ENCODE data around the gene ACVRL1. TPM values are rescaled to one million over a fixed set of nuclear protein-coding genes. Genes with fewer than 3 reads are reported as not detected.

ACVRL1 gene
- total RNA-seq, 1 experiment from 2014 or later: not detected

- DNase-seq (ENCODE audit: low read depth): no peak
Measured at GRCh38 chr12:51942056-51942455, 34.8 kb downstream of the ACVRL1 start.

GRCh38 chr12:51942501-51943000, 35.2 kb downstream of the ACVRL1 start:
- DNase-seq (ENCODE audit: low read depth): no peak

DNA sequence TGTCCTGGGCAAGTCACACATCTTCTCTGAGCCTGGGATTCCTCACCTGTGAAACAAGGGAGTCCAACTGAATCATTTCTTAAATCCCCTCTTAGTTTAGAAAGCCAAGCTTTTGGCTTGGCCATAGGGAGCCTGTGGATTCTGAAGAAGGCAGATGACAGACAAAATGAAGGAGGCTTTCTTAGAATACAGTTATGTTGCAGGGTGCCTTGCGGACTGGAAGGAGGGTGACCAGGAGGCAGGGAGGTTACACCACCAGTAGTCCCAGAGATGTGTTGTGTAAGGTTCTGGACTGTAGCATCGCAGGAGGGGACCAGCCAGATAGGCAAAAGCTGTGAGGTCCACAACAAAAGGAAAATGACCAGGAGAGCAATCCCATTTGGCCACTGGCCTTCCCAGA, 36.0 kb downstream of the ACVRL1 start:
- DNase-seq (ENCODE audit: low read depth): no peak

GRCh38 chr12:51944608-51945233, 37.4 kb downstream of the ACVRL1 start:
- no peak for DNase-seq (ENCODE audit: low read depth)

- no peak for DNase-seq (ENCODE audit: low read depth)
Measured at GRCh38 chr12:51947246-51947996, 40.1 kb downstream of the ACVRL1 start.

GRCh38 chr12:51948066-51948465, 40.8 kb downstream of the ACVRL1 start:
- no peak for DNase-seq (ENCODE audit: low read depth)

DNA sequence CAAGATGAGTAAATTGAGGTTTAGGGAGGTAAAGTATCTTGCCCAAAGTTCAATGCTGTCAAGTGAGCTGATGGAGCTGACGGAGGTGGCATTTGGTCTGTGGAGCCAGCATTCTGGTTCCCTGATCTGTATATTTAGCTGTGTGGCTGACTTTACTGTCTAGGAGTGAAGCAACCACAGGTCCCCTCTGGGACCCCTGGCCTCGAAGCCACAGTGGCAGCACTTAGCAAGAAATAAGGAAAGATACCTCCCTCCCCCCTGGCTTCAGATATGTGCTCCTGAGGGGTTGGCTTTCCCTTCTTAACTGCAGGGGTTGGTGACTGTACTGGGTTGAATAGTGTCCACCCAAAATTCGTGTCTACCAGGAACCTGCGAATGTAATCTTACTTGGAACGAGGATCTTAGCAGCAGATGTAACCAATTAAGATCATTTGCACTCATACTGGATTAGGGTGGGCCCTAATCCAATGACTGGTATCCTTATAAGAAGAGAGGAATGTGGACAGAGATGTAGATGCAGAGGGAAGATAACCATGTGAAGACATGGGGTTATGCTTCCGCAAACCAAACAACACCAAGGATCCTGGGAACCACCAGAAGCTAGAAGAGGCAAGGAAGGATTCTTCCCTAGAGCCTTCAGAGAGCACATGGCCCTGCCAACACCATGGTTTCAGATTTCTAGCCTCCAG, 42.2 kb downstream of the ACVRL1 start:
- DNase-seq (ENCODE audit: low read depth): no peak

GRCh38 chr12:51950682-51951198, 43.4 kb downstream of the ACVRL1 start:
- DNase-seq (ENCODE audit: low read depth): no peak

- DNase-seq (ENCODE audit: low read depth): peak; percentile 83
Measured at GRCh38 chr12:51951199-51951842, 44.0 kb downstream of the ACVRL1 start, which contains the start of gene ACVR1B. TSS of gene ACVR1B (plus strand) at chr12:51951699. CDS start at chr12:51951744, 45 bp downstream.

DNA sequence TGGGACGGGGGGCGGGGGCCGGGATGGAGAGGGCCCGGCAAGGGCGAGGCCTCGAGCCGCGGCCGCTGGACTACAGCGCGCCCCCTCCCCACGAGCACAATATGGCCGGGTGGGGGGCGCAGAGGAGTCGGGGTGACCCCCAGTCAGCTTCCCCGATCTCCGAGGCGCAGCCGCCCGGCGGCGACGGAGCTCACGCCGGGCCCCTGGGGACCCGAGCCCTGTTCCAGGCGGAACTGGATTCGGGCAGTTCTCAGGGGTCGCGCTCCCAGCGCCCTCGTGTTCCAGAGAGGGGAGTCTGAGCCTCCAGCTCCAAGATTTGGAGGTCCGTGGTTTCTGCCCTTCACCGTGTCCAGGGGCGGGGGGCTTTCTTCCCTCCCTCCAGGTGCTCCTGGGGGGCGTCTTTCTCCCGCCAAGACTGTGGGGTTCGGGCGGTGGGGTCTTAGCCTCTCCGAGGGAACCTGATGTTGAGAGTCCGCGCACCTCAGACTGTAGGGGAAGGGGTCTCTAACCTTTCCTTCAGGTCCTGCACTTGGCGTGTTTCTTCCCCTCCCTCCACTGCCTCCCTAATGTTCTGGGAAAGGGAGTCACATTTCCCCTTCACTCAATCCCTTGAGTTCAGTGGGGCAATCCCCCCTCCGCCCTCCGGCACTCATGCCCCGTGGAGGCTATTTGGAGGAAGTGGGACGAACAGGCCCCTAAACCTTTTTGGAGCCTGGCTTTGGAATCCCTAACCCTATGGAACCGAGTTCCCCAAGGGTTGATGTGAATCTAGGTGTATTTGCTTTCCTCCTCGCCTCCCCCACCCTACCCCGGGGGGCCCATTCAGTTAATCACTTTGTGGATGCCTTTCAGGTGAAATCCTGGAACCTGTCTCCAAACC, 44.8 kb downstream of the ACVRL1 start:
- DNase-seq (ENCODE audit: low read depth): no peak

GRCh38 chr12:51953089-51953488, 45.8 kb downstream of the ACVRL1 start:
- no peak for DNase-seq (ENCODE audit: low read depth)

- no peak for DNase-seq (ENCODE audit: low read depth)
Measured at GRCh38 chr12:51953864-51954263, 46.6 kb downstream of the ACVRL1 start.

GRCh38 chr12:51954561-51955361, 47.5 kb downstream of the ACVRL1 start:
- no peak for DNase-seq (ENCODE audit: low read depth)

DNA sequence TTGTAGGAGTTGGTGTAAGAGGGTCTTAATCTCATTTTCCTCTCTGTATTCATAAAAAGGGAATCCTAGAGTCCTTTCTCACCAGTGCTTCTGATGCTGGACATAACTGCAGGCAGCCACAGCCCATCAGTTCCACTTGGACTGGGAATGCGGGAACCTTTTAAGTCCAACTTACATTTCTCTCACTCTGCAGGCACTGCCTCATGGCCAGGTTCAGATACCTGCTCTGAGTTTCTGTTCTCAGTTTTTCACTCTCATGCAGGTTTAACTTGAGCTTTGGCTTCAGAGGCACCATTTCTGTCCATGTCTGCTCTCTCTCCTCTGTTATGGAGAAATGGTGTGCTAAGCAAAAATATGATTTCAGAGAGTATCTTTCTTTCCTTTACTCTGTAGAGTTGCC, 48.4 kb downstream of the ACVRL1 start:
- DNase-seq (ENCODE audit: low read depth): no peak

GRCh38 chr12:51958542-51958941, 51.2 kb downstream of the ACVRL1 start:
- DNase-seq (ENCODE audit: low read depth): no peak

GRCh38 chr12:51959211-51959610, 51.9 kb downstream of the ACVRL1 start:
- DNase-seq (ENCODE audit: low read depth): no peak

GRCh38 chr12:51959921-51960320, 52.6 kb downstream of the ACVRL1 start:
- no peak for DNase-seq (ENCODE audit: low read depth)

DNA sequence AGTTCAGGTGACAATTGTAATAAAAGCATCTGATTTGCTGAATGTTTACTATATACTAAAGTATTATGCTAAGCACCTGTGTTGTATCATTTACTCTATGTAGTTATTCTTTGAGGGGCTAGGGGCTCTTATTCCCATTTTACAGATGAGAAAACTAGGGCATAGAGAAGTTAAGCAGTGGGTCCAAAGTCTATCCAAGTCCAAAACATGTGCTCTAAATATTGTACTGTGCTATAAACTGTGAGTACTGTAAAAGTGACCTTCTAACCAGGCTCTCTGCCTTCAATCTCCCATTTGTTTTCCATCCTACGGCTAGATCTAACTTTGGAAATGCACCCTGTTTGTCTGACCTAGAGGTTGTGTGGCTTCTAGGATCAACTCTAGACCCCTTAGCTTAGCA, 53.2 kb downstream of the ACVRL1 start:
- DNase-seq (ENCODE audit: low read depth): no peak

GRCh38 chr12:51960890-51961289, 53.6 kb downstream of the ACVRL1 start:
- no peak for DNase-seq (ENCODE audit: low read depth)

DNA sequence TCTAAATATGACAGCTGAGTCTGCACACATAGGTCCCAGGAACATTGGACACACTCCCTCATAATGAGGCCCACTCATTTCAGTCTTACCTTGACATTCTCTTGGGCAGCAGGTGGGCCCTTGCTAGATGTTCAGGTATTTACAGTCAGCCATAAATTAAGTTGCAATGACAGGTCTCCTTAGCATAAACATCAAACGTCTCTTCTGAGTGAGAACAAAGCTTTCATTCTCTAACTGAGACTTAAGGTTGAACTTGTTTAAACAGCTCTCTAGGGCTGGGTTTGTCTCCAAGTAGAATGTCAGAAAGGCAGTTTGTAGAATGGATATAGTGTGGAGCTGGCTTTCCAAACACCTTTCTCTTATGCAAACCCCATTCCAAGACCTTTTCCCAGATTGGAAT, 54.5 kb downstream of the ACVRL1 start:
- no peak for DNase-seq (ENCODE audit: low read depth)
